HepG2 (cell line): Measurements from ENCODE around the gene PRSS27. TPM values are rescaled to one million over a fixed set of nuclear protein-coding genes. Genes with fewer than 3 reads are reported as not detected.

Experiments
- BRD4 ChIP-seq: sonication (generic); formaldehyde crosslinking; IDR thresholded peaks from 2 replicates; pipeline ENCODE4 v1.4.0; 2020; ENCODE audit warnings: missing genetic modification reagents
- HNRNPH1 ChIP-seq: fragments of 200-400 bp; formaldehyde crosslinking; optimal IDR thresholded peaks from 2 replicates; pipeline ENCODE3; 2017; ENCODE audit warnings: mild to moderate bottlenecking, low read depth, low read length
- KDM6A ChIP-seq: IDR thresholded peaks from 2 replicates; pipeline ENCODE4 v1.6.1; 2016; ENCODE audit warnings: low read depth
- NAIF1 ChIP-seq: sonication (generic); formaldehyde crosslinking; IDR thresholded peaks from 2 replicates; pipeline ENCODE4 v1.5.0; 2020; ENCODE audit warnings: mild to moderate bottlenecking, missing genetic modification reagents, borderline replicate concordance
- NCOA2 ChIP-seq: sonication (generic); formaldehyde crosslinking; IDR thresholded peaks from 2 replicates; pipeline ENCODE4 v1.8.0; 2022; ENCODE audit warnings: inconsistent platforms
- NFE2L1 ChIP-seq: sonication (generic); formaldehyde crosslinking; IDR thresholded peaks from 2 replicates; pipeline ENCODE4 v1.4.0; 2020; ENCODE audit warnings: missing genetic modification reagents, mild to moderate bottlenecking, borderline replicate concordance
- PCBP2 ChIP-seq: fragments of 200-400 bp; formaldehyde crosslinking; optimal IDR thresholded peaks from 2 replicates; pipeline ENCODE3; 2018; ENCODE audit warnings: low read length, low read depth; ENCODE audit not compliant: poor library complexity, severe bottlenecking
- PHF20 ChIP-seq: sonication (generic); formaldehyde crosslinking; IDR thresholded peaks from 2 replicates; pipeline ENCODE4 v1.5.0; 2020; ENCODE audit warnings: mild to moderate bottlenecking, missing genetic modification reagents
- SETDB1 ChIP-seq: sonication (generic); formaldehyde crosslinking; IDR thresholded peaks from 2 replicates; pipeline ENCODE4 v1.5.1; 2020; ENCODE audit warnings: missing genetic modification reagents, mild to moderate bottlenecking, borderline replicate concordance
- ZNF549 ChIP-seq: sonication (generic); formaldehyde crosslinking; IDR thresholded peaks from 2 replicates; pipeline ENCODE4 v1.5.0; 2020; ENCODE audit warnings: missing genetic modification reagents
- ZNF850 ChIP-seq: sonication (generic); formaldehyde crosslinking; conservative IDR thresholded peaks from 2 replicates; pipeline ENCODE4 v1.9.0; 2021; ENCODE audit warnings: mild to moderate bottlenecking, missing genetic modification reagents
- ZSCAN31 ChIP-seq: sonication (generic); formaldehyde crosslinking; IDR thresholded peaks from 2 replicates; pipeline ENCODE4 v1.5.0; 2020; ENCODE audit warnings: low read depth, mild to moderate bottlenecking, missing genetic modification reagents
- polyA plus RNA-seq, 8 experiments: library from polyadenylated mRNA; depleted of rRNA in 3 of 8; stranded (reverse) in 7 of 8; unstranded in 1 of 8; fragments of >200 nt; fragmentation: Illumina TruSeq in 4 of 8; extraction: Trizol in 4 of 8; gene quantifications; 2 replicates each; pipeline versions ENCODE4 v1.2.1 to v1.2.3, GENCODE V29; 2011 to 2016; ENCODE audit warnings: low read depth in 4 of 8, missing spikeins in 1 of 8, mixed read lengths in 1 of 8; ENCODE audit not compliant: insufficient read depth in 1 of 8
- total RNA-seq, 5 experiments: library from RNA; depleted of rRNA; stranded (reverse); fragments of >200 nt; fragmentation: Illumina TruSeq; extraction: Trizol; gene quantifications; 2 replicates each; pipeline ENCODE4 v1.2.3, GENCODE V29; 2016; ENCODE audit warnings: low read depth in 1 of 5
- TF ChIP-seq, protein P1 (sequence below): sonication (generic); formaldehyde crosslinking; IDR thresholded peaks from 2 replicates; pipeline ENCODE4 v1.4.0; 2020; ENCODE audit warnings: mild to moderate bottlenecking, missing genetic modification reagents
- TF ChIP-seq, protein P2 (sequence below): sonication (generic); formaldehyde crosslinking; IDR thresholded peaks from 2 replicates; pipeline ENCODE4 v1.5.1; 2020; ENCODE audit warnings: mild to moderate bottlenecking, missing genetic modification reagents, moderate library complexity
- TF ChIP-seq, protein P3 (sequence below): sonication (generic); formaldehyde crosslinking; IDR thresholded peaks from 2 replicates; pipeline ENCODE4 v1.5.0; 2020; ENCODE audit warnings: missing genetic modification reagents
- TF ChIP-seq, protein P4 (sequence below): sonication (generic); formaldehyde crosslinking; IDR thresholded peaks from 2 replicates; pipeline ENCODE4 v1.4.0; 2020; ENCODE audit warnings: missing genetic modification reagents
- TF ChIP-seq, protein P5 (sequence below): sonication (generic); formaldehyde crosslinking; IDR thresholded peaks from 2 replicates; pipeline ENCODE4 v1.4.0; 2020; ENCODE audit warnings: mild to moderate bottlenecking, missing genetic modification reagents

The PRSS27 gene
- total and polyA plus RNA-seq, 2 of the 13 experiments (the other 11 are each of a cell fraction or from before 2014, with no cell fraction given): 0.20 to 0.73 TPM

DNA sequence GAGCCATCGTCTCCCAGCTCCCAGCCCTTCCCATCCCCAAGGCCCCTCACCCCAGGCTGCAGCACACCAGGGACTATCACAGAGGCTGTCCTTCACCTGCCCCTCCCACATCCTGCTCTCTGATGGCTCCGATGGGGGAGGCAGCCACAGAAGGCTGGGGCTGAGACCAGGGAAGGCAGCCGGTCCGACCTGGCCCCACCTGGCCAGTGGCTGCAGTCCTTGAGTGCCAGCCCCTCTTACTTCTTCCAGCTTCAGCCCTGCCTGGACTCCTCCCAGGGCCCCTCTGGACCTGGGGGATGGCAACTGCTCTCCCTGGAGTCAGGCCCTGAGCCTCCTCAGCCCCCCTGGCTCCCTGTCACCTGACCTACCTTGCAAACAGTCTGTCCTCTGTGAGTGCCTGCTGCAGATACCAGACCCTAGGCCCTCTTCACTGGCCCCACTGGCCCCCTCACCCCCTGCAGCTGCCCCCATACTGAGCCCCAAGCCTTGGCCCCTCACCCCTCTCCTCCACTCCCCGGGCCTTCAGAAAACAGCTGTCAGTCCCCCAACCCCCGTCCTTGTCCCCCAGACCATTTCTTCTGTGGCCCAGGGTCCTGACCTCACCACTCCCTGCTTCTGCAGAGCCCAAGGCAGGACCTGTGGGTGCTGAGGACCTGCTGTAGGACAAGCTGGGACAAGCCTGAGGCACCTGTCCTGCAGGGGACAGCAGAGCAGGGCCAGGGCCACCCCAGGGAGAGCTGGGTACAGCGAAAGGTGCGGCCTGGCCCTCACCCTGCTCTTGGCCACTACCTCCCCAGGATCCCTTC is 19.8 kb upstream of the PRSS27 start (continued):
- TF ChIP-seq, protein P1, sequence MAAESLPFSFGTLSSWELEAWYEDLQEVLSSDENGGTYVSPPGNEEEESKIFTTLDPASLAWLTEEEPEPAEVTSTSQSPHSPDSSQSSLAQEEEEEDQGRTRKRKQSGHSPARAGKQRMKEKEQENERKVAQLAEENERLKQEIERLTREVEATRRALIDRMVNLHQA (CRISPR knock-in tag): no peak
- no peak for TF ChIP-seq ZNF850 (CRISPR knock-in tag)
- no peak for TF ChIP-seq ZNF549 (CRISPR knock-in tag)
- no peak for TF ChIP-seq SETDB1
- TF ChIP-seq HNRNPH1: no peak
- TF ChIP-seq, protein P2, sequence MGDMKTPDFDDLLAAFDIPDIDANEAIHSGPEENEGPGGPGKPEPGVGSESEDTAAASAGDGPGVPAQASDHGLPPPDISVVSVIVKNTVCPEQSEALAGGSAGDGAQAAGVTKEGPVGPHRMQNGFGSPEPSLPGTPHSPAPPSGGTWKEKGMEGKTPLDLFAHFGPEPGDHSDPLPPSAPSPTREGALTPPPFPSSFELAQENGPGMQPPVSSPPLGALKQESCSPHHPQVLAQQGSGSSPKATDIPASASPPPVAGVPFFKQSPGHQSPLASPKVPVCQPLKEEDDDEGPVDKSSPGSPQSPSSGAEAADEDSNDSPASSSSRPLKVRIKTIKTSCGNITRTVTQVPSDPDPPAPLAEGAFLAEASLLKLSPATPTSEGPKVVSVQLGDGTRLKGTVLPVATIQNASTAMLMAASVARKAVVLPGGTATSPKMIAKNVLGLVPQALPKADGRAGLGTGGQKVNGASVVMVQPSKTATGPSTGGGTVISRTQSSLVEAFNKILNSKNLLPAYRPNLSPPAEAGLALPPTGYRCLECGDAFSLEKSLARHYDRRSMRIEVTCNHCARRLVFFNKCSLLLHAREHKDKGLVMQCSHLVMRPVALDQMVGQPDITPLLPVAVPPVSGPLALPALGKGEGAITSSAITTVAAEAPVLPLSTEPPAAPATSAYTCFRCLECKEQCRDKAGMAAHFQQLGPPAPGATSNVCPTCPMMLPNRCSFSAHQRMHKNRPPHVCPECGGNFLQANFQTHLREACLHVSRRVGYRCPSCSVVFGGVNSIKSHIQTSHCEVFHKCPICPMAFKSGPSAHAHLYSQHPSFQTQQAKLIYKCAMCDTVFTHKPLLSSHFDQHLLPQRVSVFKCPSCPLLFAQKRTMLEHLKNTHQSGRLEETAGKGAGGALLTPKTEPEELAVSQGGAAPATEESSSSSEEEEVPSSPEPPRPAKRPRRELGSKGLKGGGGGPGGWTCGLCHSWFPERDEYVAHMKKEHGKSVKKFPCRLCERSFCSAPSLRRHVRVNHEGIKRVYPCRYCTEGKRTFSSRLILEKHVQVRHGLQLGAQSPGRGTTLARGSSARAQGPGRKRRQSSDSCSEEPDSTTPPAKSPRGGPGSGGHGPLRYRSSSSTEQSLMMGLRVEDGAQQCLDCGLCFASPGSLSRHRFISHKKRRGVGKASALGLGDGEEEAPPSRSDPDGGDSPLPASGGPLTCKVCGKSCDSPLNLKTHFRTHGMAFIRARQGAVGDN (CRISPR knock-in tag): peak; percentile 67
- 0 out of 2 replicates have a peak, but pooled peaks have one; percentile 26 for TF ChIP-seq NCOA2 (CRISPR knock-in tag)
- peak; percentile 75; the same call in 1 of the 2 replicates for TF ChIP-seq BRD4 (CRISPR knock-in tag)
- TF ChIP-seq PCBP2: no peak
- TF ChIP-seq NAIF1 (CRISPR knock-in tag): no peak
- TF ChIP-seq PHF20: no peak
- TF ChIP-seq ZSCAN31: no peak
- TF ChIP-seq, protein P3, sequence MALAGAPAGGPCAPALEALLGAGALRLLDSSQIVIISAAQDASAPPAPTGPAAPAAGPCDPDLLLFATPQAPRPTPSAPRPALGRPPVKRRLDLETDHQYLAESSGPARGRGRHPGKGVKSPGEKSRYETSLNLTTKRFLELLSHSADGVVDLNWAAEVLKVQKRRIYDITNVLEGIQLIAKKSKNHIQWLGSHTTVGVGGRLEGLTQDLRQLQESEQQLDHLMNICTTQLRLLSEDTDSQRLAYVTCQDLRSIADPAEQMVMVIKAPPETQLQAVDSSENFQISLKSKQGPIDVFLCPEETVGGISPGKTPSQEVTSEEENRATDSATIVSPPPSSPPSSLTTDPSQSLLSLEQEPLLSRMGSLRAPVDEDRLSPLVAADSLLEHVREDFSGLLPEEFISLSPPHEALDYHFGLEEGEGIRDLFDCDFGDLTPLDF: no peak
- TF ChIP-seq NFE2L1 (CRISPR knock-in tag): no peak
- TF ChIP-seq, protein P4, sequence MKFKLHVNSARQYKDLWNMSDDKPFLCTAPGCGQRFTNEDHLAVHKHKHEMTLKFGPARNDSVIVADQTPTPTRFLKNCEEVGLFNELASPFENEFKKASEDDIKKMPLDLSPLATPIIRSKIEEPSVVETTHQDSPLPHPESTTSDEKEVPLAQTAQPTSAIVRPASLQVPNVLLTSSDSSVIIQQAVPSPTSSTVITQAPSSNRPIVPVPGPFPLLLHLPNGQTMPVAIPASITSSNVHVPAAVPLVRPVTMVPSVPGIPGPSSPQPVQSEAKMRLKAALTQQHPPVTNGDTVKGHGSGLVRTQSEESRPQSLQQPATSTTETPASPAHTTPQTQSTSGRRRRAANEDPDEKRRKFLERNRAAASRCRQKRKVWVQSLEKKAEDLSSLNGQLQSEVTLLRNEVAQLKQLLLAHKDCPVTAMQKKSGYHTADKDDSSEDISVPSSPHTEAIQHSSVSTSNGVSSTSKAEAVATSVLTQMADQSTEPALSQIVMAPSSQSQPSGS (CRISPR knock-in tag): 0 out of 2 replicates have a peak, but pooled peaks have one; percentile 22
- TF ChIP-seq KDM6A (CRISPR knock-in tag): no peak
- TF ChIP-seq, protein P5, sequence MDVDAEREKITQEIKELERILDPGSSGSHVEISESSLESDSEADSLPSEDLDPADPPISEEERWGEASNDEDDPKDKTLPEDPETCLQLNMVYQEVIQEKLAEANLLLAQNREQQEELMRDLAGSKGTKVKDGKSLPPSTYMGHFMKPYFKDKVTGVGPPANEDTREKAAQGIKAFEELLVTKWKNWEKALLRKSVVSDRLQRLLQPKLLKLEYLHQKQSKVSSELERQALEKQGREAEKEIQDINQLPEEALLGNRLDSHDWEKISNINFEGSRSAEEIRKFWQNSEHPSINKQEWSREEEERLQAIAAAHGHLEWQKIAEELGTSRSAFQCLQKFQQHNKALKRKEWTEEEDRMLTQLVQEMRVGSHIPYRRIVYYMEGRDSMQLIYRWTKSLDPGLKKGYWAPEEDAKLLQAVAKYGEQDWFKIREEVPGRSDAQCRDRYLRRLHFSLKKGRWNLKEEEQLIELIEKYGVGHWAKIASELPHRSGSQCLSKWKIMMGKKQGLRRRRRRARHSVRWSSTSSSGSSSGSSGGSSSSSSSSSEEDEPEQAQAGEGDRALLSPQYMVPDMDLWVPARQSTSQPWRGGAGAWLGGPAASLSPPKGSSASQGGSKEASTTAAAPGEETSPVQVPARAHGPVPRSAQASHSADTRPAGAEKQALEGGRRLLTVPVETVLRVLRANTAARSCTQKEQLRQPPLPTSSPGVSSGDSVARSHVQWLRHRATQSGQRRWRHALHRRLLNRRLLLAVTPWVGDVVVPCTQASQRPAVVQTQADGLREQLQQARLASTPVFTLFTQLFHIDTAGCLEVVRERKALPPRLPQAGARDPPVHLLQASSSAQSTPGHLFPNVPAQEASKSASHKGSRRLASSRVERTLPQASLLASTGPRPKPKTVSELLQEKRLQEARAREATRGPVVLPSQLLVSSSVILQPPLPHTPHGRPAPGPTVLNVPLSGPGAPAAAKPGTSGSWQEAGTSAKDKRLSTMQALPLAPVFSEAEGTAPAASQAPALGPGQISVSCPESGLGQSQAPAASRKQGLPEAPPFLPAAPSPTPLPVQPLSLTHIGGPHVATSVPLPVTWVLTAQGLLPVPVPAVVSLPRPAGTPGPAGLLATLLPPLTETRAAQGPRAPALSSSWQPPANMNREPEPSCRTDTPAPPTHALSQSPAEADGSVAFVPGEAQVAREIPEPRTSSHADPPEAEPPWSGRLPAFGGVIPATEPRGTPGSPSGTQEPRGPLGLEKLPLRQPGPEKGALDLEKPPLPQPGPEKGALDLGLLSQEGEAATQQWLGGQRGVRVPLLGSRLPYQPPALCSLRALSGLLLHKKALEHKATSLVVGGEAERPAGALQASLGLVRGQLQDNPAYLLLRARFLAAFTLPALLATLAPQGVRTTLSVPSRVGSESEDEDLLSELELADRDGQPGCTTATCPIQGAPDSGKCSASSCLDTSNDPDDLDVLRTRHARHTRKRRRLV (CRISPR knock-in tag): no peak
